GM21528 (cell line): Measurements from ENCODE around the gene STARD10.

ENCODE experiments used
- ATAC-seq: cut with Tn5 transposase; IDR thresholded peaks from one replicate; pipeline ENCODE4 v1.9.1; 2021; ENCODE audit warnings: mild to moderate bottlenecking, moderate library complexity; ENCODE audit not compliant: unreplicated experiment, low FRiP score

The STARD10 gene

DNA sequence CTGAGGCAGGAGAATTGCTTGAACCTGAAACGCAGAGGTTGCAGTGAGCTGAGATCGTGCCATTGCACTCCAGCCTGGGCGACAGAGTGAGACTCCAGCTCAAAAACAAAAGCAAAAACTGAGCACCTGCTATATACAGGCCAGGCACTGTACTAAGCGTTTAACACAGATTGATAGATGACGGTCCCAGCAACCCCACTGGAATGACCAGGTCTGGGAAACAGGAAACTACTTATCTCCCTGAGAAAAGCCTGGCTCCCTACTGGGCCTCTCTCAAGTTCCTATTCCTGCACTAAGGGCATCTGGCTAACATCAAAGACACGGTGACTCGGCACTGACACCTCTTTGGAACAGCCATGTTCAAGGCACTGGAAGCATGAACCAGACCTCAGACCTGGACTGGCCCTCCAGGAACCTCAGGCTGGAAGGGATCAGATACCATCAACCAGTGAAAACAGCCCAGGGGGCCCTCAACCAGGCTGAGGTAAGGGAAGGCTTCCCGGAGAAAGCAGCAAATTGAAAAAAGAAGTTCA lies 58.3 kb downstream of the STARD10 start:
- ATAC-seq = no peak

GRCh38 chr11:72732329-72732728 lies 61.5 kb downstream of the STARD10 start:
- no peak for ATAC-seq

GRCh38 chr11:72730737-72731136 lies 63.1 kb downstream of the STARD10 start:
- no peak for ATAC-seq

- no peak for ATAC-seq
Measured at GRCh38 chr11:72730243-72730642, 63.6 kb downstream of the STARD10 start.

GRCh38 chr11:72727521-72727920 lies 66.3 kb downstream of the STARD10 start:
- ATAC-seq = no peak

- no peak for ATAC-seq
Measured at GRCh38 chr11:72726266-72727220, 67.3 kb downstream of the STARD10 start.

DNA sequence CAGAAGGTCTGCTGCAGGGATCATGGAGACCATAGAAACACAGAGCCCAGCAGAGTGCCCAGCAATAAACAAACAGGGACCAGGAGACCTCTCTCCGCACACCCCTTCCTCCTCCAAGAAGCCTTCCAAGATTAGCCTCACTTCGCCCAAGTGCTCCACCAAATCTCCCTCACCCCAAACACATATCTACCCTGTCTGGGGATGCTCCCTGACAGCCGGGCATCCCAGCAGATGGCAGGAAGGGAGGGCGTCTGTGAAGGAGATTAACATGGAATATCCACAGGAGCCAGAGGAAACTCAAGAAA lies 68.2 kb downstream of the STARD10 start:
- no peak for ATAC-seq

DNA sequence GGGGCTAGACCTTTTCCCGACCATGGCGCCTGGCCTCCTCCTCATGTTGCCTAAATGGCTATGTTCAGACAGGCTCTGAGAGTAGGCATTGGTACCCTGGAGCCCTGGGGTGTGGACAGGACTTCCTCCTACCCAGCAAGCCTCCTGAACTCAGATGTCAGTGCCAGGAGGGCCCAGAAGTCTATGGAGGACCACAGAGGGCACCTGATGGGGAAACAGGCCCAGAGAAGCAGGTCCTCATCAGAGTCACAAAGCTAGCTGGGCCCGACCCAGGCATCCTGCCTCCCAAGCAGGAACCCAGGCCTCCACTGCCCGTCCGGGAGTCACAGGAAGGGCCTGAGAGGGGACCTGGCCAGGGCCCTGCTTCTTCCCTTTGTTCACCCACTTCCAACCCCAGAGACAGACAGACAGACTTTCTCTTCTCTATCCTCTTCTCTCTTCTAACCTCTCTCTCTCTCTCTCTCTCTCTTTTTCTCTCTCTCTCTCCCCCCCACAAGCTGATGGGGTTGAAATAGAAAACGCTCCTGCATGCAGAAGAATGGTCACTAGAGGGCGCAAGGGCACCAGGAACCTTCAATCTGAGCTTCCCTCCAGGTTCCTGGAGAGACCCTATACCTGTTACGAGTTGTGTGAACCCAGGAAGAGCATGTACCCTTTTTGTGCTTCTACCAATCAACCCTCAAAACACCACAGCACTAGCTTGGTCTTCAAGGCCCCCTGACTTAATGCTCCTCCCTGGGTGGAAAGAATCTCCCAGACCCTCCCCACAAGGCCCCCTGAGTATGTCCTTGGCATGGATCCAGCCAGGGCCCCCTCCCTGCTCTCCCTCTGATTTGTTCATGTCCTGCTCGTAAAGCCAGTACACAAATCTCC lies 68.8 kb downstream of the STARD10 start:
- ATAC-seq = no peak

DNA sequence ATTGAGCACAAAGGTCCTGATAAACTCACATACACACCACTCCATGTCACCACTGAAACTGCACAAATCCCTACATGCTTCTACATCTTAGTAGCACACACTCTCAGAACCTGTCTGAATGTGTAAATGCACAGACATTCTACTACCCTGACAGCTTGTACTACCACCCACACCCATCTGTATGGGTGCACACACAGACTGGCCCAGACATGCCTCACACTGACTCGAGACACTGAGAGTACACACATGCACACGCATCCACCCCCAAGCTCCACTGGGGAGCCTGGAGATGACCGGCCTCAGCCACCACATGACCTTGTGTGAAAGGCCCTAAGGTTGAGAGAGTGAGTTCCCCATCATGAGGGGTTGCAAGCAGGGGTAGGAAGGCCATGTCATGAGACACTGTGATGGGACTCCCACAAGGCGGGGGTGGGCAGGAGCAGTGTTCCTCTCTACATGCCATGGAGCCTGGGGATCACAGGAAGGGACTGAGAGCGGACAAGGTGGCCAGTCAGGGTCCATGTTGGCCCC lies 69.8 kb downstream of the STARD10 start:
- no peak for ATAC-seq

GRCh38 chr11:72723508-72723907 lies 70.3 kb downstream of the STARD10 start:
- ATAC-seq = no peak

DNA sequence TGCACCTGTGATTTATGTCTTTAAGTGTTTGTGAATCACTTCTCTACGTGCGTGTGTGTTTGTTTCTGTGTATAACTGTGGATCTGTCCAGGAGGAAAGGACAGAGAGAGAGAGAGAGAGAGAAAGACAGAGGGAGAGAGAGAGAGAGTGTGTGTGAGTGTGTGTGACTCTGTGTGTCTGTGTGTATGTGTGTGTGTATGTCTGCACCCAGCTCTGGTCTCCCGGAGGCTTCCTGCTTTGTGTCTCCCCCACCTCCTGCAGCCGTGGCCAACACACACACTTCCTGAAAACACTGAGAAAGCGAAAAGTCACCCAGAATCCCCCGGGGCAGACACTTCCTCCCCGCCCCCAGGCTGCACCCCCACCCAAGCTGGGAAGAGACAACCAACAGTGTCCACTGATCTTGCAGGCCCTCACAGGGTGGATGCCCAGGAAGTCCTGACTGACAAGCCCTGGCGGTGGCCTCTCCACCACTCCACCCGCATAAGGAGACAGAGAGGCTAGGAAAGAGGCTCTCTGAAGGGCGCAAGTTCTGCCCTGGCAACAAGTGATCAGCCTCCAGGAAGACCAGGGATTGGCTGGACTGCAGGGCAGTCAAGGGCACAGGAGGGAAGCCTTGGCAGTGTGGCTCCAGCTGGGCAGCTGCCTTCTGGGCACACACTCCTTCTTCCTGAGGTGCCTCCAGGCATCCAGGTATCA lies 71.6 kb downstream of the STARD10 start:
- ATAC-seq = peak; percentile 63

DNA sequence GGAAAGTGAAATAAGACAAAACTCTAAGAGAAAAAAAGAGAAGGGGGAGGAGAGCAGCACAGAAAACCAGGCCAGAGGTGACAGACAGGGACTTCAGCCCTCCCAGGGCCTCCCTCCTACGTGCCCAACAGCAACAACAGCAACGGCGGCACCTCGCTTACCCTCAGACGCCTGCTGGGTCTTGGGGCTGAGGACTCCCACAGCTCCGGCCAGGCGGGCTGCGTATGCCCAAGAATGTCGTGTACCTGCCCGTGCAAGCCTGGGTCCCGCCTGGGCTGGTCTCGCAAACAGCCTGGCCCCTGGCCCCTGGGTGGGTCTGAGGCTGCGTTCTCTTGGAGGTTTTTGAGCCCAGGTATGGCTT lies 72.2 kb downstream of the STARD10 start:
- no peak for ATAC-seq

- ATAC-seq = no peak
Measured at GRCh38 chr11:72721276-72721675, 72.6 kb downstream of the STARD10 start.

GRCh38 chr11:72720784-72721183 lies 73.1 kb downstream of the STARD10 start:
- no peak for ATAC-seq

GRCh38 chr11:72720047-72720446 lies 73.8 kb downstream of the STARD10 start:
- ATAC-seq = no peak

DNA sequence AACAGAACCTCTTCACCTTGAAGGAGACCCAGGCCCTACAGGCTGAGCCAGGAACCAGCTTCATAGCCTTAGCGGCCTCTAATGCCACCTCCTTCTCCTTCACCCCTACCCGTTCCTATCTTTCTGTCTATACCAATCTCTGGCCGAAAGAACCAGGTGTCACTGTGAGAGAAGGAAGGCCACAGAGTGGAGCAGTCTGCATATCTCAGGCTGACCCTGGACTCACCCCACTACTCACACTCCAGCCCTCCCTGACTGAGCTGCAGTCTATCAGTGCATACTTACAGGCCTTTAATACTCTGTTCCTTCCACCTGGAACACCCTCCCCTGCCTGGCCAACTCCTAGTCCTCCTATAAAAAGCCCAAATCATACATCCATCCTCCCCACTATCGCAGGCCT lies 74.3 kb downstream of the STARD10 start:
- ATAC-seq = no peak

DNA sequence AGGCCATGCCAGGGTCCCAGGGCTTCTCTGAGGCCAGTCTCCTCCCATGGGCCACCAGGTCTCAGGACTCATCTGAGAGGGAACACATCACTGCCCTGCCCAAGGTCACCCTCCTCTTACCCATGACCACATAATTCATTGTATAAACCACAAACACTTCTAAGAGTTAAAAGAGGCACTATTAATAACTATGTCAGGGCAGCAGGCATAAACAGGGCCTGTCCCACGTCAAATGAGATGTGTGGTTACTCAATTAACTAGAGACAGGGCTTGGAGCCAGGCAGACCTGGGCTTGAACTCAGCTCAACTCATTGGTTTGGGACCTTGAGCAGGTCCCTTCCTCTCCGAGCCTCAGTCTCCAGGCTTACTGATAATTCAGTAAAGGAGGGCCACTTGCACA lies 74.7 kb downstream of the STARD10 start:
- no peak for ATAC-seq

DNA sequence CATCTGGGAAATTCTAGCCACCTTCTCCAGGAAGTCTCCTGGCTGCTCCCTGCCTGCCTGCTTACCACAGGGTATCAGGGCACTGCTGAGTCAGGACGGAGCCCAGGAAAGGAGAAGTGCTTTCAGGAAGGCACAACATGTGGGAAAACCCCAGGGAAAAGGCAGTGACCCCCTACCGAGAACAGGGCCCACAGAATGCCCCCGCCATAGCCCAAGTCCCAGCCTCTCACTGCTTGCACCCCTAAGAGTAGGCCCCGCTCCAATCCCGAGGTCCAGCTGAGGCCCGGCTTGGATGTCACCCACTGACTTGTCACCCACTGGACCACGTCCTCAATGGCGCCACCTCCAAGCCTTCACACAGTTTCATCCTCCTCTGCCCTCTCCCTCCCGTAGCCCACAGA lies 75.7 kb downstream of the STARD10 start:
- ATAC-seq = no peak

DNA sequence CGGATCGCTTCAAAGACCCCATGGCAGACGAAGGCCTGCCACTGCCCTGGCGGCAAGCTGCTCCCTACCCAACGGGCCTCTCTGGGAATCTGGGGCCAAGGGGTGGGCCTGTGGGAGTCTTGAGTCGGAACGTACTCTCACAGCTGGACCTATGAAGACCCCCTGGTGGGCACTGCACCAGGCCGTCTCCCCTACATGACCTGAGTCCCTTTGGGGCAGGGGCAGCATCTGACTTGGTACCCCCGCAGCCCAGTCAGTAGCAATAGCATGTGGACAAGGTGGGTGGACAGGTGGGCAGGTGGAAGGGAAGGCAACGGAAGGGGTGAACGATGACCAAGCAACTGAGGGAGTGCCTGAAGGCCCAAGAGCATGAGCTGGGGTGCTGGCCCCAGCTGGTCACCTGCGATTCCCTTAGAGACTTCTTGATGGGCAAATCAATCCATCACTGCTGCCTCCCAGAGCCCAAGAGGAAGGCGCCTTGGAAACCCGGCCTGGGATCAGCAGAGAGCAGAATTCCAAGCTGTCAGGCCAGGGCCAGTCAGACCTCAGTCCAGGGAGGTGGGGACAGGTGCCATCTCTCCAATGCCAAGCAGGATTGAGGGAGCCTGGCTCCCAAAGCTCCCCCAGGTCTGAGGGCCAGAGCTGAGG lies 76.9 kb downstream of the STARD10 start:
- no peak for ATAC-seq

GRCh38 chr11:72716290-72716689 lies 77.6 kb downstream of the STARD10 start:
- ATAC-seq = no peak
